Activated CD8-positive, alpha-beta memory T cell treated with anti-CD3 and anti-CD28 coated beads for 24 hours (primary cell): ENCODE results near the gene GPC3.

Experiments used
- DNase-seq: peaks from one replicate; pipeline ENCODE4 v3.0.0-alpha.2; 2020

The GPC3 gene

DNA sequence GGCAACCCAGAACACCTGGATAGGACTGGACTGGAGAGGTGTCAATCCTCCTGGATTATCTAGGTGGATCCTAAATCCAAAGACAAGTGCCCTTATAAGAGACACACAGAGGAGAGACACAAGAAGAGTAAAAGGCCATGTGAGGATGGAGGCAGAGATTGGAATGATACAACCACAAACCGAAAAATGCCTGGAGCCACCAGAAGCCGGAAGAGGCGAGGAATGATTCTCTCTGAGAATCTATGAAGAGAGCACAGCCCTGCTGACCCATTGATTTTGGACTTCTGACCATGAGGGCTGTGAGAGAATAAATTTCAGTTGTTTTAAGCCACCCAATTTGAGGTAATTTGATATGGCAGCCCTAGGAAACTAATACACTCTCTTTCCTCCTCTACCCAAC is 20.1 kb downstream of the GPC3 start:
- no peak for DNase-seq

DNA sequence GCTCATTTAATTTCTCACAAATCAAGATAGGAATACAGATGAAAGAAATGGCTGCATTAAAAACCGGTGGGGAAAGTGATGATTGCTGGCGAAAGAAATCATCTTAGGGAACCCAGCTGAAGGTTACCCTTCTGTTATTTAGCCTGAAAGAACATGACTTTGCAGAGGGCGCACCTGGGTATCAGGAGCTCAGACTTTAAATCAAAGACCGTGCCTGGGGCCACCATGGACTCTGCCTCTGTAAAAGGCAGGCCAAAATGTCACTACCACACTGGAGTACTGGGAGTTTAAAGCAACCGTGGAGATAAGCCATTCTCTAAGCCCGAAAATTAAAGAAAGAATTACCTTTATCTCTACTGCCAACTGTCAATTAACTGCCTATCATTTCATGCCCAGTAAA is 24.3 kb downstream of the GPC3 start:
- DNase-seq, result no peak

DNA sequence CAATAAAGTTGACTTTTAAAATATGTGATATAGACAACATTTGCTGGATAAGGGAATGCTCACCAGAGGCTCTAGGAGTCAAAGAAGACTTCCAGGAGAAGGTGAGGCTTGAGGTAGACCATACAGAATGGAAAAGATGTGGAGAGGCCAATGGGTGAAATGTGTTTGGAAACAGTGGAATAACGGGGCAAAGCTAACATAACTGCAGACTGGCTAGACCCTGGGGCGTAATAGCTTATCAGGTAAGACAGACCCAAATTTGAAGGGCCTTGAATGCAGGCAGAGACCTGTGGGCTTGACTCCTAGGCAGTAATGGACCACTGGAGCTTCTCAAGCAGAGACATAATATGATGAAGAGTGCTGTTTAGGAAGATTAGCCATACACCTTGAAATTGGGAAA is 25.4 kb downstream of the GPC3 start:
- DNase-seq, result no peak

DNA sequence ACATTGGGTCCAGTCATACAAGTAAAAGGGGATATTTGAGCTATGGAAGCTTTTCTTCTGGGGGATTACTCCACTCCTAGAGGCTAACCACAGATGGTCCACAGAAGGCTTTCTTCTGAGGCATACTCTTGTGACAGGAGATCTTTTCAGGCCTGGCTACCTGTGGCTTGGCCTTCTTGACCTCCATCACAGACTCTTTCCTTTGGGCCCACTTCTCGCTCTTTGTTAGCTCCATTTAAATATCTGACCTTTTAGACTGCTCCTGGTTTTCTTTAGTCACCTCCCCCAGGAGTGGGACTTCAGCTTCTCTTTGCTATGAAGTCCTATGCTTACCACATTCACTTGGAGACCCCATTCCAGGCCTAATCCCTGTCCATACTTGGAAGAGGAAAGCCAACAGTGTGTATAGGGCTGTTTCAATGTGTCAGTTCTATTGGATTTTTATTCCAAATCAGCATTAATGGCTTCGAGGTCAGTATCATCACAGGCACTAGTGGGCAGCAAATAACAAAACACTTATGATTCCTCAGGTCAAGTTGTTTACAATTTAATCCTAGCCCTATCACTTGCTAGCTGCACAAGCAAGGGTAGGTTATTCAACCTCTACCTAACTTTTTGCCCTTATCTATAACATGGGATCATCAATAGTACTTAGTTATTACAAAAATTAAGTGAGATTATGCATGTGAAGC is 26.3 kb downstream of the GPC3 start:
- no peak for DNase-seq

DNA sequence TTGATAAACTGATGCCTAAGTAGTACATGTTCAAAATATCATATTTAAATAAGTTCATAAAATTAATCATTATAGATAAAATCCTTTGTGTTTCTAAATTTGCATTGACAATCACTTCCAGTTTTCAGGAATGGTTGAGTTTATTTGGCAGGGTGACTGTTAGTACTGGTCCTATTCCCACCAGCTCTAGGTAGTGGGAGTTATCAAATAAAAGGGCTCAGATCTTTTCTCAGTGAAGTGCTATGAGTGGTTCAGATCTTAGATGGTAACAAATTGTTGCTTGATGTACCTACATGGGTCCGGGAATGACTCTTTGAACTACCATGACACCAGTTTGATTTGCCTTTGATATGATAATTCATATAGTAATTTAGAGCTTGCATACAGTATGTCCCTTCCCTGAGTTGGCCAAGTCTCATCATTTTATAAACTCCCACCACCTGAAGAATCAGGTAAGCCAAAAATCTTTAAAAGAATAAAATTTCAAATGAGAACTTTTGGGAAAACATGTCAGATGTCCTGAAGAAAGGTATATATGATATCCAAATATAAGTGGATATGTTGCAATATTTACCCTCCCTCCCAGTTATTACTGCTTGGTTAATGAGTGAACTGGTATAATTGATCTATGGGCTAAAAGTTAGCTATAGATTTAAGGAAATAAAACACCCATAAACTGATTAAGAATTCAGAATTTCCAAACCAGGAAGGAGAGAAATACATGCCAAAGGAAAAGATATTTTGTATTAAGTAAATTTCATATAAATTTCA is 28.6 kb downstream of the GPC3 start:
- no peak for DNase-seq

DNA sequence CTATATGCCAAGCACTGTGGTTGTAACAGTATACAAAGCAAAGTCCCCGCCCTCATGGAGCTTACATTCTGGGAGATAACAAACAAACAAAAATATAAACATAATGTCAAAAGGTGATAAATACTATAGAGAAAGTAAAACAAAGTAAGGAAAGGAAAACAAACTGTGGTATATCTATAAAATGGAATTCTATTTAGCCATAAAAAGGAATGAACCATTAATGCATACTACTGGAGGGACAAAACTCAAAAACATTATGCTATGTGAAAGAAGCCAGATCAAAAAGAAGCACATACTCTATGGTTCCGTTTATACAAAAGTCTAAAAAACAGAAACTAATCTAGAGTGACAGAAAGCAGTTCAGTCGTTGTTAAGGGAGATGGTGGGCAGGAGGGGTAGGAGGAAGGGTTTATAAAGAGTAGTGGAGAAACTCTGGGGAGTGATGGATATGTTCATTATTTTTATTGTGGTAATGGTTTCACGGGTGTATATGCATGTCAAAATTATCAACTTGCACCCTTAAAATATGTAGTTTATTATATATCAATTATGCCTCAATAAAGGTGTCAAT is 31.5 kb downstream of the GPC3 start:
- no peak for DNase-seq

DNA sequence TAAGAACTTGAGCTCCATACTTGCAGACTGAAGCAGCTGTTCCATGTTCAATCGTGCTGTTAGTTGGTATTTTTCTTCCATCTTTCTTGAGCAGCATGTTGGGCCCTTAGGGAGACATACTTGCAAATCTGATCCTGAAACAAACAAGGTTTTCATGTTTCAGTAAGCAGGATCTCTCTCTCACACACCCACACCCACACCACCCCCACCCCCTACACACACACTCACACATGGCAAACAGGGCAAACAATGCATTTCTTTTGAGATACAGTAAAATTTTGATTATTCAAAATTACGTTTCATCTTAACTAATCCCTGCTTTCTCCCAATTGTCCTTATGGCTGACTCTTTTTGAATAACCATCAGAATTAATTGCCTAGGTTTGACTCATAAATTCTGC is 32.3 kb downstream of the GPC3 start:
- no peak for DNase-seq

DNA sequence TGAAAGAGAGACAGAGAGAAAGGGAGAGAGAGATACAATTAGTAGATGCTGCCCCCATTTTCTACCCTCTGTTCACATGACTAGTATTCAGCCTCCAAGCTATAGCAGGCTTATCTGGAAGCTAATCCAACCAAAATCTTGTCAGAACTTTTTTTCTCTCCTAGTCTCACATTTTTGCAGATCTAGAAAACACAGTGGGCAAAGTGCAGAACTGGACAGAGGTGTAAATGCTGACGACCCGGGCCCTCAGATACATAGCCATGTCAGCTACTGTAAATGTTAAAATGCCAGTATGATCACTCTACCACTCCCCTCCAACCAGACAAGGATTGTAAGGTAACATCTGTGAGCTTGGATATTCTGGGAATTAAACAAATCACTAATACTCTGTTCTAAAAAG is 34.3 kb downstream of the GPC3 start:
- no peak for DNase-seq

DNA sequence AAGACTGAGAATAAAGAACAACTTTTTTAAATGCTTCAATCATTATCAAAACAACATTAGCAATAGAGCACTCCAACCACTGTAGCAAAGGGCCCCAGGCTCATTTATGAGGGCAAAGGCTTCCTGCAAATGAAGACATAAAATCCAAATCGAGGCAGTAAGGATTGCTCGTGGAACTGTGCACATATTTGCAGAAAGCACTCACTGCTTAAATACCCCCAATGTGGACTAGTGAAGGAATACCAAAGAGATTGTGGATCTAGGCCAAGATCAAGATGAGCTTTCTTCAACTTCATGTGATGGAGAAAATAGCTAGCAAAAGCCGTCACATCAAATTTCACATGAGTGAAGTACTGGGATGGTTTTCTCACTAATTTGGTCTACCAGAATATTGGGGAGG is 35.2 kb downstream of the GPC3 start:
- DNase-seq, result no peak

DNA sequence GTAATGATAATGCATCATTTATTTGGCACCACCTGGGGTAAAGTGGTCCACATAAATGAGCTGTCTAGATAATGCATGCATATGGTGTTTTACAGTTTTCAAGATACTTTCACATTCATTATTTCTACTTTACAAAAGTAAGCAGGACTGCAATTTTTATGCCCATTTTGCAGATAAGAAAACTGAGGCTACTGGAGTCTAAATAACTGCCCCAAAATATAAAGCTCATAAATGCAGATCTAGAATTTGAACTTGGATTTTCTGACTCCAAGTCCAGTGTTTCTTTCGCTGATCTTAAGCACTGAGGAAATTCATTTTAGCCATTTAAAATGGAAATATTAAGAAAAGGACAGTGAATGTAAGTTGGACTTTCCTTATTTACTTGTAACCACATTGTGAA is 36.5 kb downstream of the GPC3 start:
- DNase-seq, result no peak

DNA sequence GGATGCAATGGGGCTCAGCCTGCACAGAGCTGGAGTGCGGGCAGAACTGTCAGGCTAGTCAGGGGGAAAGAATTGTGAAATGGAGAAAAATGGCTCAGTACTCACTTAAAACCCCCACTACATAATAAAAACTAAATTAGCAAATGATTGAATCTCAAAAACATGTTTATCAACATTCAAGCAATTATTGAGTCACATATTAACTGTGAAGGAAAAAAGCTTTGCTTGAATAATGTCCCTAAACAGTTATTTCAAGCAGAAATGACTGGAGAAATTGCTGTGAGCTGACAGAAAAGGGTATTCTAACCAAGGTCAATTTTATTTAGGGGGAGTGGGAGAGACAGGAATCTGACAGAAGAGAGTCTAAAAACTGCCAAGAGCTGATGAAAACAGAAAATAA is 37.4 kb downstream of the GPC3 start:
- no peak for DNase-seq

DNA sequence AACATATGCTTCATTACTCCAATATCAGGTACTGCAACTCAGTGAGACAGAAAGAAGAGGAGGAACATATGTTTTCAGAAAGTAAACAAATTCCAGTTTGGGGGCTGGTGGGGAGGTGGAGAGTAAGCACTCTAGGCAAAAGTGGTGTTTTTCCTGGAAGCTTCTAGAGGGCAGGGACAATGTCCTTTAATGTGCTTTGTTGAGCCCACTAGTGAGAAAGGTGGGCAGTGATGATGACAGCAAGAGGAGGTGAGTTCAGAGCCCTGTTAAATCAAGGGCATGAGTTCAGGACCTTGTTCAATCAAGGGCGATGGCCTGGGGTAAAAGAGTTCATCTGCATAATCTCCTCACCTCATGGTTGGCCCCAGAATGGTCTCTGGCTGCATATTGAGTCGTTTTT is 38.4 kb downstream of the GPC3 start:
- no peak for DNase-seq

DNA sequence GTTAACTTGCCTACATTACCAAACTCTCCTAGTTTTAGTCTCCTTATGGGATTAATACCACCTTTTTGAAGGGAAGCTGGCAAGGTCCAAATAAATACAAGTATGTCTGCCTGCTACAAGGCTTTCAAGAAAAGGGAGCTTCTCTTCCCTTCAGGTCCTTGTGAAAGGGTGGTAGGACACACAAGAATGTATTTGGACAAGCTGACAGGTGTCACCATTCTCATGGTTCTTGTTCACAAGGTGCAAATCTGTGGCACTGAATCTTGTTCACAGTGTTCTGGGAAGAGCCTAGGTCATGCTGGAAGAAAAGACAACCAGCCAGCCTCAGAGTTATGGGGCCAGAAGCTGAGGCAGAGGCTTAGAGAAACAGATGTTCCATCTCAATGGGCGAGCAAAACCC is 41.9 kb downstream of the GPC3 start:
- DNase-seq, result no peak

DNA sequence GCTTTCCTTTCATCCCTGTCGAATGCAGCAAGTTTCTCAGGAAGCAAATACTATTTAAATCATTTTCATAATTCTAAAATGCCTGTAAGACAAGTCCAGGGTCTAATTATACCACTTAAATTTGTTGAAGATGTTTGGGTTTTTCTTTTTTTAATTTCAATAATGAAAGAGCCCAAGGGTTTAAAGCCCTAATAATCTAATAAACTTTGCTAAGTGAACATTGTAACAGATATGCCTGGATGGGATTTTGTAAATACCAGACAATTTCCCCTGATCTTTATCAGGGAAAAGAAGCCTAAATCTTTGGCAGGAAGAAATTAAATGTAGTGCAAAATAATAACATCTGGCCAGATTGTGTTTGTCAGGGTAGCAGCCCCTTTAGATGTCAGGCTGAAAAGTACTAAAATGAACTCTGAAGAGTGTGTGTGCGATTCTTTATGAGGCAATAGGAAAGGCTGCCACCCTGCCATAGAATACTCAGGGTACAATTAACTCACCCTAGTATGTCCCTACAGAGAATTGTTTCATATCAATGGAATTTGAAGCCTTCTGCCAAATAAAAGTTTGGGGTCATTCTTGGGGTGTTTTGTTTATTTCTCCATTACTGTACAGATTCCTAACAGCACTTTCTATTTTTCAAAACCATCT is 45.6 kb downstream of the GPC3 start:
- no peak for DNase-seq

DNA sequence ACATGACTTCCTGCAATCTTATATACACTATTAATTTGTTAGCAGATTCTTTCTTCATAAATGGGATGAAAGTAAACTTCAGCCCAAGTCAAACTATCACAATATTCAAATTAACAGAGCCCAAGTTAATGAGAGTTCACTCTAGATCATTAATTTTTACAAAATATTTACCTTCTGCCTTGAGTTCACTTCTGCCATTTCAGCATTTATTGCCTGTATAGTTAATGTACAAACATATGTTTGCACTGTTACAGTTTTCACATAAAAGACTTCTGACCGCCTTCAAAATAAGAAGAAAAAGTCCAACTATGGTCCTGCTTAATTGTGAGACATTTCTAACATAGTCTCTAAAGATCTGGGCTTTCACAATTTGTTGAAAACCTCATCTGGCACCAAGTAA is 46.9 kb downstream of the GPC3 start:
- DNase-seq, result no peak

DNA sequence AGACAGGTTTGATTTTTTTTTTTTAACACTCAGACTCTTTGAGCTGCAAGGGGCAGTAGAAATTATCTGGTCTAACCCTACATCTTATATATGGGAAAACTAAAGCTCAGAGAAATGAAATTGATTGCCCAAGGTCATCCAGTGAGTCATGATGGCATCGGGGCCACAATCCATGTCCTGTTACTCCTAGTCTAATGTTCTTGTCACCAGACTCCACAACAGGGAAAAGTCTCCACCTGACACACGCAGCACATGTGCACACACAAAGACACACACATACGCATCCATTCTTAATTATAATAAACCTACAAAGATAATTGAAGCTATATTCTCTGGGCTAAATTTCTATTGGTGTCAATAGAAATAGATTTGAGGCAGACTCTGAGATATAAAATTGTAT is 48.4 kb downstream of the GPC3 start:
- no peak for DNase-seq

DNA sequence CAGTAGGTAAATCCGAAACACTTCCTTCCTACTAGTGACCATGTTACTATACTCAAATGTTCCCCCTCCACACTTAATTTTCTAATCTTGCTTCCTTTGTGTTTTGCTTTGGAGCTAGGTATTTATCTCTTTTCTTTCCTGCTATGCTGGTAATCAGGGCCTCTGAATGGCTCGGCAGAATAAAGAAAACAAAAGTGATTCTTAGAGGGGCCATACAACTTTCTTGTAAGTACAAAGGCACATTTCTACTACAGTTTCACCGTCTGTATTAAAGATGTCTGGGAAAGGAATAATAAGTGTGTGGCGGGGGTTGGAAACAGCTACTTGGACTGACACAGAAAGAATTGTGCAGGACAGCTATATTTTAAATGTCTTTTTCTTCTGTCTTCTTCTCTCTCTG is 50.3 kb downstream of the GPC3 start:
- DNase-seq, result no peak

DNA sequence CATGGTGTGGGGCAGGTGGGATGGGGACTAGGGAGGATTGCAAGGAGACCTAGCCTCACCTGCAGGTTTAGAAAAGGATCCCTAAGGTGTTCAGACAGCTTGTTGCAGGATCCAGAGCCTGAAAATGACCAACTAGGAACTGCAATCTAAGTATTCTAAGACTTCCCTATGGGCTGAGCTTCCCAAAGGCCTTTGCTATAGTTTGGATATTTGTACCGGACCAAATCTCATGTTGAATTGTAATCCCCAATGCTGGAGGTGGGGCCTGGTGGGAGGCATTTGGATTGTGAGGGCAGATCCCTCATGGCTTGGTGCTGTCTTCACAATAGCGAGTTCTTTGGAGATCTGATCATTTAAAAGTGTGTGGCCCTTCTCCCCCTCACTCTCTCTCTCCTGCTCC is 52.1 kb downstream of the GPC3 start:
- DNase-seq, result no peak

DNA sequence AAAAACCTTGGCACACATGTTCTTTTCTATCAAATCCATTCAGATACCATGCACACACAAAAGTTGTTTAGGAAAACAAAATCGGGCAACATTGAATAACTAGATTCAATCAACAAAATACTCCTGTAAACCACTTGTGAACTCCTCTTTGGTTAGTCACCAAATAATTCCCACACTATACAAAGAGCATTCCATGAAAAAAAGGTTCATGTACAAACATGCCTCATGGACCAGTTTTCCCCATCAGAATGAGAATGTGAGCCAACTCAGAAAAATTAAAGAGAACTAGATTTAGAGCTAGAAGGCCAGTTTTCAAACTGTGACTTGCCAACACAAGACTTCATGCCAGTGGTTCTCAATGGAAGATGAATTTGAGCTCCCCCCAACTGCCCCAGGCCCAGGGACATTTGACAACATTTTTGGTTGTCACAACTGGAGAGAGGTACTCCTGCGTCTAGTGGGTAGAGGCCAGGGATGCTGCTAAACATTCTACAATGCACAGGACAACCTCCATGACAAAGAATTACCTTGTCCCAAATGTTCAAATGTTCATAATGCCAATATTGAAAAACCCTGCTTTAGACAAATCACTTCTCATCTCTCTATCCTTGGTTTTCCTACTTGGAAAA is 55.4 kb downstream of the GPC3 start:
- no peak for DNase-seq

DNA sequence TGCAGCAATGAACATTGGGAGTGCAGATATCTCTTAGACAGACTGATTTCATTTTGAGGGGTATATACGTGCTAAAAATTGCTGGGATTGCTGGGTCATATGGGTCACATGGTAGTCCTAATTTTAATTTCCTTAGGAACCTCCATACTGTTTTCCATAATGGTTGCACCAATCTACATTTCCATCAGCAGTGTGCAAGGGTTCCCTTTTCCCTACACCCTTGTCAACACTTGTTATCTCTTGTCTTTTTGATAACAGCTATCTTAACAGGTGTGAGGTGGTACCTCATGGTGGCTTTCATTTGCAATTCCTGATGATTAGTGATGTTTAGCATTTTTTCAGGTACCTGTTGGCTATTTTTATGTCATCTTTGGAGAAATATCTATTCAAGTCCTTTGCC is 57.0 kb downstream of the GPC3 start:
- no peak for DNase-seq

DNA sequence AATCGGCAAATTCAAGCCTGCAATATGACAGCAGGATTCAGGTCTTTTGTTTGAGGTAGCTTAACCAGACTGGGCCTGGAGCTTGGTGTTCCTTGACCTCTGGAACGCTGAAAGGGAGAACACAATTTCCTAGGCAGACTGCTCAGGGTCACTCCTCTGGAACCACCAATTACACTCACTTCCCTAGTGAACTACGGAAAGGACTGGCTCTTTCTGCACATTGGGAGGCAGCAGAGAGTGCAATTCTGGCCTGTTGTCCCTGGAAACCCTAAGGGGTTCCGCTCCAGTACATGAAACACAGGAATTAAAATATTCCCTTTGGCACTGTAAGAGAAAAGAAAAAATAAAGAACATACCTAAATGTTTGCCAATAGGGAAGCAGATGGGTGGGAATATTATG is 58.6 kb downstream of the GPC3 start:
- no peak for DNase-seq

DNA sequence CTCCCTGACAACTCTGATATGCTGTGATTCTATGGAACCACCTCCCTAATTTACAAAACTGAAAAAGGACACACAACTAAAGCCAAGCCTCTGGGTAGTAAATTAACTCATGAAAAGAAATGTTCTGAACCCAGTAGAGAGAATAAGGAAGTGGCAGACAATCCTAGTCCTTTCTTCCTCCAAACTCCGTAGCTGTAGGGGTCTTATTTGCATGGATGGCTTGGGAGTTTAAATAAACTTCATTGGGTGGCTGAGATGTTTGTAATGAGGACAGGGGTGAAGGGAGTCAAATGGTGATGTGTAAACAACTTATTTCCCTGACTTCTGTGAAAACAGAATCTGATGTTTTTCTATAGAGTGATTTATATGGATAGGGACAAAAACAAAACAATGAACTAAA is 59.3 kb downstream of the GPC3 start:
- DNase-seq, result no peak

DNA sequence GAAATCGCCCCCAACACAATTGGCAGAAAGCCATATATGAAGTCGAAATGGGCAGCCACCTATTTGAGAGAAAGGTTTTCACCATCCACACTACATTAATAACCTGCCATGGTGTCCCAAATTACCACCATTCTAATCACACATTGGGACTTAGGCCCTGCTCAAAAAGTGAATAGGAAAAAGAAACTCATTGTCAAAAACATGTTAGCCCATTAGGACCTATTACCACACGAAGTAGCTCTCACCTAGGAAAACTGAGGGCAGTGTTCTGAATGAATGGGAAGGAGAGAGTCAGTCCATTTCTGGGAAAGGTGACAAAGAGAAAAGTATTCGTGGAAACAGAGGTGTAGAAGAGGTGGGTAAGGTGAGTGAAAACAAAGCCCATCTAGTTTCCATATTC is 60.8 kb downstream of the GPC3 start:
- DNase-seq, result no peak

DNA sequence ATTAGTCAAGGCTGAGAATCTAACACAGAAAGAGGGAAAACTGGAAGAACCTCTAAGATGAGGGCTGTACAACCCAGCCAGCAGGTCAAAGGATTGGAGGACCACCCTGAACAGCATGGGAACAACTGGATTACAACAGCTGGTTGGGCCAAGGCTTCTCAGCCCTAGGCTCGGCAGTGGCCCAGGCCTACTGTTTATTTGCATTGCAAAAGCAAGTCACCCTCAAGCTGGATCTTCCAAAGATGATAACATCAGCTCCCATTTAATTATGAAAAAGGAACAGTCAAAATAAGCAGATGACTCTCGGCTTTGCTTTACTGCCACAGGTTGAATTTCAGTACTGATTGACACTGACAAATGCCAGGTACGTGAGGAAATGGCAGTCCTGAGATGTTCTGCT is 61.8 kb downstream of the GPC3 start:
- no peak for DNase-seq
